OCI-LY1 (cell line): ENCODE data around the gene TMEM151A.

Experiments
- CTCF ChIP-seq: fragments of 200-600 bp; sonication (generic), shearing (Covaris generic); IDR thresholded peaks from 2 replicates; pipeline ENCODE4 v1.5.1; 2017; ENCODE audit warnings: mild to moderate bottlenecking, antibody characterized with exemption, low read length, moderate library complexity, mixed read lengths
- EZH2 ChIP-seq: fragments of 200-600 bp; sonication (generic), shearing (Covaris generic); IDR thresholded peaks from 2 replicates; pipeline ENCODE4 v1.8.0; 2017; ENCODE audit warnings: borderline replicate concordance, mixed run types, mild to moderate bottlenecking, antibody characterized with exemption, low read length, moderate library complexity, mixed read lengths

- TF ChIP-seq CTCF (no peak), EZH2 (no peak)
Measured at GRCh38 chr11:66325263-66325671, 33.6 kb downstream of the TMEM151A start.
